EL (cell line): ENCODE data around the gene ALOX15B.
"Not testable (repeated sequence)": the region's sequence is repeated elsewhere in the genome, so short reads cannot be mapped to it uniquely, and the experiment has no call there.

Experiments
- DNase-seq: peaks from one replicate; pipeline ENCODE4 v3.0.0-alpha.2; 2016

ALOX15B gene

GRCh38 chr17:8064561-8065019, 25.7 kb downstream of the ALOX15B start:
- DNase-seq = no peak

- DNase-seq = no peak
Observed at GRCh38 chr17:8066841-8067775, 28.2 kb downstream of the ALOX15B start.

- no peak for DNase-seq
Observed at GRCh38 chr17:8067806-8068205, 28.9 kb downstream of the ALOX15B start.

GRCh38 chr17:8068736-8069586, 30.1 kb downstream of the ALOX15B start:
- no peak for DNase-seq

- DNase-seq = no peak
Observed at GRCh38 chr17:8069587-8069860, 30.7 kb downstream of the ALOX15B start.

- DNase-seq = no peak
Observed at GRCh38 chr17:8071496-8071895, 32.6 kb downstream of the ALOX15B start.

GRCh38 chr17:8072341-8072728, 33.5 kb downstream of the ALOX15B start:
- no peak for DNase-seq

- no peak for DNase-seq
Observed at GRCh38 chr17:8072729-8073461, 34.0 kb downstream of the ALOX15B start.

- peak; percentile 62 for DNase-seq
Observed at GRCh38 chr17:8073627-8074484, 35.0 kb downstream of the ALOX15B start.

GRCh38 chr17:8074554-8074953, 35.7 kb downstream of the ALOX15B start:
- no peak for DNase-seq

GRCh38 chr17:8075081-8075480, 36.2 kb downstream of the ALOX15B start:
- DNase-seq = no peak

- DNase-seq = no peak
Observed at GRCh38 chr17:8075574-8076342, 36.9 kb downstream of the ALOX15B start.

- DNase-seq = no peak
Observed at GRCh38 chr17:8076502-8077266, 37.8 kb downstream of the ALOX15B start.

- not testable (repeated sequence) for DNase-seq
Observed at GRCh38 chr17:8077939-8078338, 39.1 kb downstream of the ALOX15B start.

- peak; percentile 71 for DNase-seq
Observed at GRCh38 chr17:8079291-8080207, 40.7 kb downstream of the ALOX15B start.

- DNase-seq = no peak
Observed at GRCh38 chr17:8080208-8080798, 41.4 kb downstream of the ALOX15B start.

- DNase-seq = no peak
Observed at GRCh38 chr17:8080799-8081219, 42.0 kb downstream of the ALOX15B start.

- DNase-seq = no peak
Observed at GRCh38 chr17:8081876-8082275, 43.0 kb downstream of the ALOX15B start.

GRCh38 chr17:8082292-8082691, 43.4 kb downstream of the ALOX15B start:
- no peak for DNase-seq
